GM18907 (cell line): ENCODE results near the gene MPP2.
"Not testable (repeated sequence)": the region's sequence is repeated elsewhere in the genome, so short reads cannot be mapped to it uniquely, and the experiment has no call there.

Experiments
- ATAC-seq: cut with Tn5 transposase; IDR thresholded peaks from one replicate; pipeline ENCODE4 v1.9.1; 2021; ENCODE audit warnings: mild to moderate bottlenecking, moderate library complexity; ENCODE audit not compliant: unreplicated experiment

The MPP2 gene

GRCh38 chr17:43907425-43907981 is at the start of gene MPP2:
MPP2 (minus strand) TSS chr17:43907536; CDS start chr17:43904460, 3,076 bp downstream.
- no peak for ATAC-seq

- ATAC-seq, result no peak
These were observed 48.9 kb upstream of the MPP2 start for GRCh38 chr17:43956222-43956621.

DNA sequence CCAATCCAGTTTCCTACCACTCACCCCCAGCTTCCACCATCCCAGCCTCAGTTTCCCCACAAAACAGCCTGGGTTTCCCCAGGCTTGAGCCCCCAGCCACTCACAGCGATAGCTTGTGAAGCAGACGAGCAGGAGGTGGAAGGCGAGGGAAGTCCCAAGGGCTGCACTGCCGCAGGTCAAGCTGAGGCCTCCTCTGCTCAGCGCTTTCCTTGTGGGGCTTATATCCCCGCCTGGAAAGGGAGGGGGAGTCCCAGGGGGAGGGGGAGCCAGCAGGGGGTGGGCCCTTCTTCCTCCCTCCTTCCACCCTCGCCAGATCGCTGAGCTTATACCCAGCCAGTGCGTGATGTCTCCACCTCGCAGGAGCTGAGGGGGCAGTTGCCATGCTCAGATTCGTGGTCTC is 46.4 kb upstream of the MPP2 start, which contains the start of gene PYY:
PYY (minus strand) TSS at position 195 of the 400 bp plus-strand sequence. CDS start 457 bp downstream, outside the sequence.
- no peak for ATAC-seq

GRCh38 chr17:43952724-43953666 is 45.7 kb upstream of the MPP2 start:
- ATAC-seq, result no peak

- ATAC-seq, result no peak
These were observed 45.0 kb upstream of the MPP2 start for GRCh38 chr17:43952351-43952723.

DNA sequence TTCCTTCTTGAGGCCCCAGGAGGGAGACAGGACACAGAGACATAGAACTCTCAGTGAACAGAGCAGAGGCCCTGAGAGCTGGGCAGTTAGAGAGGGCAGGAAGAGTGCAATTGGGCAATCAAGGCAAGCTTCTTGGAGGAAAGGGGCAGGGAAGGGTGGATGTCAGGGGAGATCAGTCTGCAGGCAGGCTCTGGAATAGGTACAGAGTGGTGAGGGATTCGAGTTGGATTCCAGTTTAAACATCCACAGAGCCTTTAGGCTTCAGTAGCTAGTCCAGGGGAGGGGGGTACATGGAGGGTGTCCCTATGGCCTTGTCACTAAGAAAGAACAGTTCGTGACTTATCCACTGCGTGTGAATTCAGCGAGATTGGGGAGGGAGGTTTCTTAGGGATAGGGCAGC is 44.4 kb upstream of the MPP2 start:
- no peak for ATAC-seq

- no peak for ATAC-seq
These were observed 43.2 kb upstream of the MPP2 start for GRCh38 chr17:43950554-43950953.

- ATAC-seq, result no peak
These were observed 42.4 kb upstream of the MPP2 start for GRCh38 chr17:43949781-43950180.

DNA sequence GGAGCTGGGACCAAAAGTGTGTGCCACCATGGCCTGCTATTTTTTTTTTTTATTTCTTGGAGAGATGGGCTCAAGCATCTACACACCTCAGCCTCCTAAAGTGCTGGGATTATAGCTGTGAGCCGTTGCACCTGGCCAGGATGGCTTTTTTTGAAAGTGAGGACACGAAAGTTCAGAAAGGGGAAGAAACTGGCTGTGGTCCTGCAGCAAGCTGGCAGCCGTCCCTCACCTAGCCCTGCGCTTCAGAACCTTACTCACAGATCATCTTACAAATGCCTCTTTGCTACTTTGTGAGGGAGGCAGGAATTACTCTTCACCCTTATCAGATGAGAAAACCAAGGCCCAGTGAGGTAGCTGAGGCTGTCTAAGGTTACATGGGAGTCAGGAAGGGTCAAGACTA is 39.4 kb upstream of the MPP2 start:
- ATAC-seq, result no peak

- no peak for ATAC-seq
These were observed 37.9 kb upstream of the MPP2 start for GRCh38 chr17:43945074-43945829.

- ATAC-seq, result no peak
These were observed 34.8 kb upstream of the MPP2 start, which contains the start of gene PPY for GRCh38 chr17:43942051-43942685. PPY (minus strand) TSS chr17:43942476; CDS start chr17:43941654, 822 bp downstream.

DNA sequence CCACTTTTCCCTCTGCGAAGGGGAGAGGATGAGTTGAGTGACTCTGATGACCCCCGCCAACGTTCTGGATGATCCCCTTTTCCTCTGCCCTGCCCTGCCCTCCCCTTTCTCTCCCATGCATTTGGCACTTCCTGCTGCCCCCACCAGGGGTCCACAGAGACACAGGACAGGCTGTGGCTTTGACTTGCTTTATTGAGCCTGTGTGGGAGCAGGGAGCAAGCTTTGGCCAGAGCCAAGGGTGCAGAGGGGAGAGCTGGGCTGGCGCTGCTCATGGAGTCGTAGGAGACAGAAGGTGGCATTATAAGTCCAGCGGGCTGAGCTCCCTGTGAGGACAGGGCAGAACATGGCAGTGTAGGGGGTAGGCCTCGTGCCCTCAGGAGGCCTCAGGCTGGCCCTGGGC is 33.3 kb upstream of the MPP2 start:
- no peak for ATAC-seq

DNA sequence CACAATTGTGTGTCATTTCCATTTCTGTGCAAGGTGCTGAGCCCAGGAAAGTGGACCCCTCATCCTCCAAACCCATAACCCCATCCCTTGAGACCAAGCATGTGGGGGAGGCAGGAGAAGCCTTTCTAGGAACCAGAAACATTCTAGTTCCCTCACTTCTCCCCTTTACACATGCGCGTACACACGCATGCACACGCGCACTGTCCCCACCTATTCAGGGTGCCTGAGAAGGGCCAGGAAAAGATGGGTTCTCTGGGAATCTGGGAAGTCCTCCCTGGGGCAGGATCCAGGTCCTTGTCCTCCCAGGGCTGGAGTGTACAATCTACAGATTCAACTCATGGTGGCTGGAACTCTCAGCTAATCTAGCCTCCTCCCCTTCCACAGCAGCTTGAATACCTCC is 32.5 kb upstream of the MPP2 start:
- no peak for ATAC-seq

GRCh38 chr17:43939452-43939851 is 32.1 kb upstream of the MPP2 start:
- ATAC-seq, result not testable (repeated sequence)

GRCh38 chr17:43938838-43939182 is 31.5 kb upstream of the MPP2 start:
- no peak for ATAC-seq

GRCh38 chr17:43936434-43936833 is 29.1 kb upstream of the MPP2 start:
- ATAC-seq, result no peak

GRCh38 chr17:43935926-43936261 is 28.6 kb upstream of the MPP2 start:
- no peak for ATAC-seq

DNA sequence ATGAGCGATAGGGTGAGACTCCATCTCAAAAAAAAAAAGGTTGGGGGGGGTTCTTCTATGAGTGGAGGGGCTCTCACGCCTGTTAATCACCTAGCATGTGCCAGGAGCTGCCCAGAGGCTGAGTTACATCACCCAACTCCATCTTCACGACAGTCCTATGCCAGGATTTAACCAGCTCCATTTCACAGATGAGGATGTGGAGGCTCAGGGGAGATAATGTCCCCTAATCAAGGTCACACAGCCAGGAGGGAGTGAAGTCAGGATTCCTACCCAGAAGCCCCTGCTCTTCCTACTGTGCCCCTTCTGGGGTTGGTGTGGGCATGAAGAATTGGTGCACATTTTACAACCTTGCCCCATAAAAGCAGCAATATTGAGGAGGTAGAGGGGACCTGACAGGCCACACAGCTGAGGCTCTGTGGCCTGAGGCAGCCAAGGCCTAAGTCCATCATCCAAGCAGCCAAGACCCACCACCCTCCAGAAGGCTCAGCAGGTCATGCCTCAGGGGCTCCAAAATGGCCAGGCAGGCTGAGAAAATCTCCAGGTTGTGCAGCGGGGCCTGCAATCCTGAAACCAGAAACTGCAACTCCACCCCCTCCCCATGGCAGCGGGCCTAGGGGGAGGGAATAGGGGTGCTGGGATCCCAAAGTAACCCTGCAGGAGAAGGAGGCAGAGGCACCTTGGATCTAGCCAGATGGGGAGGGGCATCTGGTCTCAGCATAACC is 28.0 kb upstream of the MPP2 start:
- ATAC-seq, result no peak

- no peak for ATAC-seq
These were observed 25.6 kb upstream of the MPP2 start for GRCh38 chr17:43932923-43933322.

DNA sequence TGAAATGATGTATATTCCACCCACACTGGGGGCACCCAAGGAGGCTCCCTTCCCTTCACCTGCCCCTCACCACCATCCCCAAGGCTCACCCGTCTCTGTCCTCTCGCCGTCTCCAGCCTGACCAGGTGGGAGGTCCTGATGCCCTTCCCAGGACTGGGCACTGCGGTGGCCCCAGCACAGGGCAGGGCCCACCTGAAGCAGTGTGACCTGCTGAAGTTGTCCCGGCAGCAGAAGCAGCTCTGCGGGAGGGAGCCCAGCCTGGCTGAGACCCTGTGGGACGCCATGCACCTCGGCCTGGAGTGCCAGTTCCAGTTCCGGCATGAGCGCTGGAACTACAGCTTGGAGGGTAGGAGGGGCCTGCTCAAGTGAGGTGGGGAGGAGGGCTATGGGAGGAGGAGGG is 25.0 kb upstream of the MPP2 start:
- ATAC-seq, result no peak
